ENCODE measurements around the gene PRMT7.

The PRMT7 gene

GRCh38 chr16:68379472-68380347 is 68.9 kb downstream of the PRMT7 start:
- peak overlapping the region; percentile 29 for H3K18ac ChIP-seq (ENCODE audit: low read length)
- H2AK5ac ChIP-seq (ENCODE audit: low read depth, low read length) = peak overlapping the region; percentile 20
- no peaks in the 10 kb centered on the region for H3K79me1 ChIP-seq (ENCODE audit: low read depth, low read length)
- H3K4me2 ChIP-seq (ENCODE audit: insufficient read depth, low read length, poor library complexity, severe bottlenecking) = no peak overlapping the region
- H3K9me3 ChIP-seq (replicated peaks in 1 of 2; ENCODE audit: control insufficient read depth in 2 of 2, insufficient read depth in 1 of 2, low read depth in 1 of 2, low read length in 2 of 2) = no peaks in the 10 kb centered on the region
- H2BK12ac ChIP-seq (ENCODE audit: low read length) = no peak overlapping the region
- H2AFZ ChIP-seq (ENCODE audit: low read length) = no peak overlapping the region
- no peak overlapping the region for H3K4me3 ChIP-seq (ENCODE audit: low read length in 2 of 2)
- H3K27me3 ChIP-seq (ENCODE audit: control insufficient read depth in 3 of 3, insufficient read depth in 3 of 3, low read depth in 1 of 3, low read length in 3 of 3) = peaks cover 0 to 65% (median 2%) of the 10 kb centered on the region in 3 experiments
- H3K14ac ChIP-seq (ENCODE audit: low read length) = no peak overlapping the region
- H3K4ac ChIP-seq (ENCODE audit: low read length) = no peak overlapping the region
- H3K23ac ChIP-seq (ENCODE audit: low read depth, low read length, poor library complexity) = no peak overlapping the region
- H2BK120ac ChIP-seq (ENCODE audit: low read depth, low read length) = no peak overlapping the region
- peaks cover 9 to 26% of the 10 kb centered on the region in 2 donors for H3K4me1 ChIP-seq (ENCODE audit: control insufficient read depth in 2 of 2, insufficient read depth in 1 of 2, low read depth in 1 of 2, low read length in 2 of 2)
- H4K8ac ChIP-seq (ENCODE audit: low read depth, low read length) = no peak overlapping the region
- H2BK5ac ChIP-seq (ENCODE audit: low read length) = no peak overlapping the region
- no peak overlapping the region for H2BK15ac ChIP-seq (ENCODE audit: low read length)
- H3K9ac ChIP-seq (ENCODE audit: low read depth, low read length, poor library complexity) = no peak overlapping the region
- H3K36me3 ChIP-seq (replicated peaks in 1 of 2; ENCODE audit: control insufficient read depth in 2 of 2, insufficient read depth in 2 of 2, low read length in 2 of 2) = no peaks in the 10 kb centered on the region
- no peak for DNase-seq (ENCODE audit: low spot score)
- WGBS, 2 donors (ENCODE audit: extremely low coverage in 2 of 2, insufficient read length in 2 of 2, insufficient replicate concordance in 1 of 2) = no CpG with 5 or more reads among the region's 18 CpGs
- no peak overlapping the region for H3K27ac ChIP-seq (replicated peaks; ENCODE audit: low read length)
- H4K91ac ChIP-seq (ENCODE audit: low read depth, low read length, poor library complexity) = no peak overlapping the region

GRCh38 chr16:68380348-68380670 is 69.5 kb downstream of the PRMT7 start:
- Histone ChIP-seq H3K4me1 (ENCODE audit: control insufficient read depth in 2 of 2, insufficient read depth in 1 of 2, low read depth in 1 of 2, low read length in 2 of 2) (peaks cover 13 to 27% of the 10 kb centered on the region in 2 donors), H3K4me2 (ENCODE audit: insufficient read depth, low read length, poor library complexity, severe bottlenecking) (no peak overlapping the region), H2BK120ac (ENCODE audit: low read depth, low read length) (no peak overlapping the region), H3K4me3 (ENCODE audit: low read length in 2 of 2) (no peak overlapping the region), H2AFZ (ENCODE audit: low read length) (no peak overlapping the region), H4K8ac (ENCODE audit: low read depth, low read length) (no peak overlapping the region), H2AK5ac (ENCODE audit: low read depth, low read length) (peak overlapping the region; percentile 20), H3K9me3 (replicated peaks in 1 of 2; ENCODE audit: control insufficient read depth in 2 of 2, insufficient read depth in 1 of 2, low read depth in 1 of 2, low read length in 2 of 2) (no peaks in the 10 kb centered on the region), H3K14ac (ENCODE audit: low read length) (no peak overlapping the region), H2BK12ac (ENCODE audit: low read length) (no peak overlapping the region), H2BK5ac (ENCODE audit: low read length) (no peak overlapping the region), H3K79me1 (ENCODE audit: low read depth, low read length) (no peaks in the 10 kb centered on the region), H4K91ac (ENCODE audit: low read depth, low read length, poor library complexity) (peak overlapping the region; percentile 14), H3K4ac (ENCODE audit: low read length) (no peak overlapping the region), H2BK15ac (ENCODE audit: low read length) (no peak overlapping the region), H3K27ac (replicated peaks; ENCODE audit: low read length) (no peak overlapping the region), H3K23ac (ENCODE audit: low read depth, low read length, poor library complexity) (peak overlapping the region; percentile 6), H3K9ac (ENCODE audit: low read depth, low read length, poor library complexity) (no peak overlapping the region), H3K18ac (ENCODE audit: low read length) (peak overlapping the region; percentile 29), H3K27me3 (ENCODE audit: control insufficient read depth in 3 of 3, insufficient read depth in 3 of 3, low read depth in 1 of 3, low read length in 3 of 3) (peaks cover 0 to 59% (median 2%) of the 10 kb centered on the region in 3 experiments), H3K36me3 (replicated peaks in 1 of 2; ENCODE audit: control insufficient read depth in 2 of 2, insufficient read depth in 2 of 2, low read length in 2 of 2) (no peaks in the 10 kb centered on the region)
- WGBS, 2 donors (ENCODE audit: extremely low coverage in 2 of 2, insufficient read length in 2 of 2, insufficient replicate concordance in 1 of 2) = no CpG with 5 or more reads among the region's 5 CpGs
- DNase-seq (ENCODE audit: low spot score) = no peak

- H4K8ac ChIP-seq (ENCODE audit: low read depth, low read length) = no peak overlapping the region
- no peaks in the 10 kb centered on the region for H3K79me1 ChIP-seq (ENCODE audit: low read depth, low read length)
- no peak overlapping the region for H3K4me3 ChIP-seq (ENCODE audit: low read length in 2 of 2)
- peaks cover 13 to 24% of the 10 kb centered on the region in 2 donors for H3K4me1 ChIP-seq (ENCODE audit: control insufficient read depth in 2 of 2, insufficient read depth in 1 of 2, low read depth in 1 of 2, low read length in 2 of 2)
- H3K36me3 ChIP-seq (replicated peaks in 1 of 2; ENCODE audit: control insufficient read depth in 2 of 2, insufficient read depth in 2 of 2, low read length in 2 of 2) = no peaks in the 10 kb centered on the region
- no peak for DNase-seq (ENCODE audit: low spot score)
- H3K4me2 ChIP-seq (ENCODE audit: insufficient read depth, low read length, poor library complexity, severe bottlenecking) = no peak overlapping the region
- WGBS, 2 donors (ENCODE audit: extremely low coverage in 2 of 2, insufficient read length in 2 of 2, insufficient replicate concordance in 1 of 2) = no CpG with 5 or more reads among the region's 10 CpGs
- no peak overlapping the region for H3K4ac ChIP-seq (ENCODE audit: low read length)
- H2BK15ac ChIP-seq (ENCODE audit: low read length) = no peak overlapping the region
- H3K18ac ChIP-seq (ENCODE audit: low read length) = no peak overlapping the region
- H4K91ac ChIP-seq (ENCODE audit: low read depth, low read length, poor library complexity) = peak overlapping the region; percentile 14
- H2AFZ ChIP-seq (ENCODE audit: low read length) = no peak overlapping the region
- no peak overlapping the region for H2BK5ac ChIP-seq (ENCODE audit: low read length)
- H3K27me3 ChIP-seq (ENCODE audit: control insufficient read depth in 3 of 3, insufficient read depth in 3 of 3, low read depth in 1 of 3, low read length in 3 of 3) = peaks cover 0 to 54% (median 2%) of the 10 kb centered on the region in 3 experiments
- H2BK120ac ChIP-seq (ENCODE audit: low read depth, low read length) = no peak overlapping the region
- no peaks in the 10 kb centered on the region for H3K9me3 ChIP-seq (replicated peaks in 1 of 2; ENCODE audit: control insufficient read depth in 2 of 2, insufficient read depth in 1 of 2, low read depth in 1 of 2, low read length in 2 of 2)
- no peak overlapping the region for H2BK12ac ChIP-seq (ENCODE audit: low read length)
- no peak overlapping the region for H3K27ac ChIP-seq (replicated peaks; ENCODE audit: low read length)
- H3K23ac ChIP-seq (ENCODE audit: low read depth, low read length, poor library complexity) = no peak overlapping the region
- no peak overlapping the region for H3K9ac ChIP-seq (ENCODE audit: low read depth, low read length, poor library complexity)
- peak overlapping the region; percentile 1 for H2AK5ac ChIP-seq (ENCODE audit: low read depth, low read length)
- H3K14ac ChIP-seq (ENCODE audit: low read length) = no peak overlapping the region
These were observed 70.0 kb downstream of the PRMT7 start for GRCh38 chr16:68380676-68381362.

GRCh38 chr16:68381363-68381724 is 70.5 kb downstream of the PRMT7 start:
- H3K14ac ChIP-seq (ENCODE audit: low read length) = no peak overlapping the region
- peaks cover 13 to 19% of the 10 kb centered on the region in 2 donors for H3K4me1 ChIP-seq (ENCODE audit: control insufficient read depth in 2 of 2, insufficient read depth in 1 of 2, low read depth in 1 of 2, low read length in 2 of 2)
- no peak overlapping the region for H2BK5ac ChIP-seq (ENCODE audit: low read length)
- H2BK12ac ChIP-seq (ENCODE audit: low read length) = no peak overlapping the region
- no peak for DNase-seq (ENCODE audit: low spot score)
- H2AK5ac ChIP-seq (ENCODE audit: low read depth, low read length) = peak overlapping the region; percentile 1
- H4K91ac ChIP-seq (ENCODE audit: low read depth, low read length, poor library complexity) = no peak overlapping the region
- no peak overlapping the region for H3K18ac ChIP-seq (ENCODE audit: low read length)
- H3K79me1 ChIP-seq (ENCODE audit: low read depth, low read length) = no peaks in the 10 kb centered on the region
- no peak overlapping the region for H2BK15ac ChIP-seq (ENCODE audit: low read length)
- no peak overlapping the region for H3K27ac ChIP-seq (replicated peaks; ENCODE audit: low read length)
- H3K36me3 ChIP-seq (replicated peaks in 1 of 2; ENCODE audit: control insufficient read depth in 2 of 2, insufficient read depth in 2 of 2, low read length in 2 of 2) = no peaks in the 10 kb centered on the region
- no peak overlapping the region for H2BK120ac ChIP-seq (ENCODE audit: low read depth, low read length)
- no CpG with 5 or more reads among the region's 7 CpGs for WGBS, 2 donors (ENCODE audit: extremely low coverage in 2 of 2, insufficient read length in 2 of 2, insufficient replicate concordance in 1 of 2)
- H2AFZ ChIP-seq (ENCODE audit: low read length) = no peak overlapping the region
- H3K9ac ChIP-seq (ENCODE audit: low read depth, low read length, poor library complexity) = no peak overlapping the region
- no peaks in the 10 kb centered on the region for H3K9me3 ChIP-seq (replicated peaks in 1 of 2; ENCODE audit: control insufficient read depth in 2 of 2, insufficient read depth in 1 of 2, low read depth in 1 of 2, low read length in 2 of 2)
- no peak overlapping the region for H3K23ac ChIP-seq (ENCODE audit: low read depth, low read length, poor library complexity)
- no peak overlapping the region for H4K8ac ChIP-seq (ENCODE audit: low read depth, low read length)
- H3K4me2 ChIP-seq (ENCODE audit: insufficient read depth, low read length, poor library complexity, severe bottlenecking) = no peak overlapping the region
- peaks cover 0 to 48% (median 2%) of the 10 kb centered on the region in 3 experiments for H3K27me3 ChIP-seq (ENCODE audit: control insufficient read depth in 3 of 3, insufficient read depth in 3 of 3, low read depth in 1 of 3, low read length in 3 of 3)
- H3K4ac ChIP-seq (ENCODE audit: low read length) = no peak overlapping the region
- H3K4me3 ChIP-seq (ENCODE audit: low read length in 2 of 2) = no peak overlapping the region

Measured in neuronal stem cell (in vitro differentiated cells).